HL-60/S4 treated with phorbol 12-myristate 13-acetate at 8.2 ng/mL for 4 days and 3 days (cell line): ENCODE measurements around the gene TFAP2A.

Experiments
- in situ Hi-C: fragments of 300-500 bp; cut with MboI; formaldehyde crosslinking; loops from 2 replicates; pipeline ENCODE4 v1.15.0; 2022; ENCODE audit warnings: low sequenced_read_pairs

TFAP2A gene

GRCh38 chr6:10404107-10404798 is 10.6 kb downstream of the TFAP2A start:
- in situ Hi-C loops, result loop anchor here (25.0 kb wide), 1 partner anchor 367 kb away; no protein-coding TSS in a partner anchor

DNA sequence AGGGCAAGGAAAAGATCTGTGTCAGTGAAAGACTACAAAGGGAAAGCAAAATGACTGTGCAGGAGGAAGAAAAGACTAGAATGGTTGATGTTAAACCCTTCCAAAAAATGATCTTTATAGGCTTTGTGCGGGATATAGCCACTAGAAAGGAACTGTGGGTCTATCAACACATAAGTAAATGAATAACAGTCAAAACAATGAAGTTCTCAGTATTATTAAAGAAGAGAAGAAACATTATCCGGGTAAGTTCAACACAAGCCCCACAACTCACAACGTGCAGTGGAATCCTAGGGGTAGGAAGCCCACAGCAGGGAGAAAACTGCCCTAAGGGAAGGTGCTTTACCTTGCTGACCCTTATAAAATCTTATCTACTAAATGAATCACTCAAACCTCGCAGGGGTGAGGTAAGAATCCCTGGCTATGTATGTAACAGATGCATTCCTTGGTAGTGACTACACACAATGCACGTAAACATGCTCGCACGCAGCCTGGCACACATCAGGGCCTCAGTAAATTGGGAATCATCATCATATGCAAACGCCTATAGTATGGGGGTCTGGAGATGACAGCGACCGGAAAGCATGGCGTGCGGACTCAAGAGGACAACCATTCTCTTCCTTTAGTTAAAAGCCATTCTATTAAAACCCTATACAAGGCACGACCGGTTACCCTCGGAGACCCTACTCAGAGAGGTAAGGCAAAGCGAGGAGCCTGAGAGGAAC is 11.3 kb downstream of the TFAP2A start:
- in situ Hi-C loops, result loop anchor here (25.0 kb wide), 1 partner anchor 366 kb away; no protein-coding TSS in a partner anchor

DNA sequence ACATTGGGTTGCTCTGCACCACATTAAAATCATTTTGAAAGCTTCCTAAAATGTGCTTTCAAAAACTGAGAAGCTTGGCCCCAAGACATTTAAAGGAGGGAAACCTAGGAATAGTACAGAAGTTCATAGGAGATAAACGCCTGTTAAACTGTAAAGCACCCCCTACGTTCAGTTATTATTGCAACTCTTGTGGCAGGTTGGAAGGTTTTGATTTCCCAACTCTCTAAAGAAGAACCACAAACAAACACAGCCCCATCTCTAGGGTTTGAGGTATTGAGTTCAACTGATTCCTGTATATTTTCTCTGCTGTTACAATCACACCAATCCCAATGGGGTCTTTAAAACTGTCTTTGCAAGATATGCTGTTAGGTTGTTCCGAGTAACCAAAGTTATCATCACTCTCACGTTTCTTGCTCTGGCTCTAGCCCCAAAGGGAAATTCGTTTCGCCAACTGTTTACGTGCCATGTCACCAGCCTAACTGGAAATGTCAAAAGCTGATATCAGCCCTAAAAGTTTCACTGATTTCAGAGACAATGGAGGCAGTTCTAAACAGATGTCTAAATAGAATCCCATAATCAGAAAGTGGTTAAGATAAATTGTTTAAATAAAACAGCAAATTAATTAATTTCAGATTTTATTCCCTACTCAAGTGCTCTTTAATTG is 12.1 kb downstream of the TFAP2A start:
- in situ Hi-C loops, result loop anchor here (25.0 kb wide), 1 partner anchor 365 kb away; no protein-coding TSS in a partner anchor

DNA sequence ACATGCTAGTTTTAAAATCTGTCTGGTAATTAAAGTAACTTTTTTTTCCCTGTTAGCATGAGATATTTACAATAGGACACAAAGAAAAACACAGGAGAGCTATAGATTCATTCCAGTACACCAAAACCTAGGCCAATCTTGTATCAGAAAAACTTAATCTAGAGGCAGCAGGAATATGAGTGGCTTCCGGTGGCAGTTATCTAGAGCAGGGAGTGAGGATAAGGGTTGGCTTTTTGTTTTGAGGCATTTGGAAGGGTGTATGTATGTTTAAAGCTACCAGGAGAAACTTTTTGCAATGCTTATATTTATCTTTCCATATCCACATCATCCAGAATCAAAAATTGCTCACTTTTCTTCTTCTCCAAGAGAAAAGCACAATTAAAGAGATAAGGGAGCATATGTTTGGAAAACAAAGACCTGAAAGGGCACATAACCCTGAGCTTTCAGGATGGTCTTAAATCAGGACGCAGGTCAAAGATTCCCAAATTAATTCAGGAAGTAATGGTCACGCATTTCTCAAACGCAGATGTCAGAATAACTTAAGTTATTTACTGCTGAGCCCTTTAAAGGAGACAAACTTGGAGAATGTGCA is 13.1 kb downstream of the TFAP2A start:
- in situ Hi-C loops, result loop anchor here (25.0 kb wide), 1 partner anchor 364 kb away; no protein-coding TSS in a partner anchor

DNA sequence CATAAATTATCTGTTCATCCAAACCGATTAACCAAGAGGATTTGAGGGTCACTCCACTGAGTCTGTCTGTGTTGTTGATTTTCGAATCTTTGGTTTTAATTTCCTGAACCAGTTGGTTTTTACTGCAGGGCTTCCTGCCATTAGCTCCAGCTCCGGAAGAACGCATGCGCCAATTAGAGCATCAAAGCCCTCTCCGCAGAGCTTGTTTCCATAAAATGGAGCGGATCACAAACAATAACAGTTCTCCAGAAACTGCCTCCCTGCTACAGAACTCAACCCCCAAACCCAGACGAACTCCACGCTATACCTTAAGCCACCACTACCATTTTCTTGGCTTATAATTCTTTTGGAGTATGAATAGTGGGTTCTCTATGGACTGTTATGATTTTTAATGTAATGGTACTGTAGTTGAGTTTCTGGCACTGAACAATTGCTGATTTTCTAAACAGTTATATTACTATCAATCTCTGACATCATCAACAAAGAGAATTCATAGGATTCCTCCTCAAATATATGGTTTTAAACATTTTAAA is 13.8 kb downstream of the TFAP2A start:
- in situ Hi-C loops, result loop anchor here (25.0 kb wide), 1 partner anchor 364 kb away; no protein-coding TSS in a partner anchor

DNA sequence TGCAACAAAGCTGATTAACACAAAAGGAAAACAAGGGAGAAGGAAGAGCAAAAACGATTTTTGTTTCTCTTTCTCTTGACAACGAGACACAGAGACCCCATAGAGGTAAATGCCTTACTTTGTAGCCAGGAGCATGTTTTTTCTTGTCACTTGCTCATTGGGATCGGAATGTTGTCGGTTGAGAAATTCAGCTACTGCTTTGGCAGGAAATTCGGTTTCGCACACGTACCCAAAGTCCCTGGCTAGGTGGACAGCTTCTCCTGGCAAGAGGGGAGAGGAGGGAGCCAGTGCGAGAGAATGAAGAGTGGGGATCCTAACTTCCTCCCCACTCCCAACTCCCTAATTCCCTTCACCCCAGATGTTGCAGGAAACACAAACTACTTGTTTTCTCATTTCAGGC is 14.5 kb downstream of the TFAP2A start:
- in situ Hi-C loops, result loop anchor here (25.0 kb wide), 1 partner anchor 363 kb away; no protein-coding TSS in a partner anchor

- in situ Hi-C loops, result no loop called here
Observed at GRCh38 chr6:10399451-10399850, 15.4 kb downstream of the TFAP2A start.

DNA sequence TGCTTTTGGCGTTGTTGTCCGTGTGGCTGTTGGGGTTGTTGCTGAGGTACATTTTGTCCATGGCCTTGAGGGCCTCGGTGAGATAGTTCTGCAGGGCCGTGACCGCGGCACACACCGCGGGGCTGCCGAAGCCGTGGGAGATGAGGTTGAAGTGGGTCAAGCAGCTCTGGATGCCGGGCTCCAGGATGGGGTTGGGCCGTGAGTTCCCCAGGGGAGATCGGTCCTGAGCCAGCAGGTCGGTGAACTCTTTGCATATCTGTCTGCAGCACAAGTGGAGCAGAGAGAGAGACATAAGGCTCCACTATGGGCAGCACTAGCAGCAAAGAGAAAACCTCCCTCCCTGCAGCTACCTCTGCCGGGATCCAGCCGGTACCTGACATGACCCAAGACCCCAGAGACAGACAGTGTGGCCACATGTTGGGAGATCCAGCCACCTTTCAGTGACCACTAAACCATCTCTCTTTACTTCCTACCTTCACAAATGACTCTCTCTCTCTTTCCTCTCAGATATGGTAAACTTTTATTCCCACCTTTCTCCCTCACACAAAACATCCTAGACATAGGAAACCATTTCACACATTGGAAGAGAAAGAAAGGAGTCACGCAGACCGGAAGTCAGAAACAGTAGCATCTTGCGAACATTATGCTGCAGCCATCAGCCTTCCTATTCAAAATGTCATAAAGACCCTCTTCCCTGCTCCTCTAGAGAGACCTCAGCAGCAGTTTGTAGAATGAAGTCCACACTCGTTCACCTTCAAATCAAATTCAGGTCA is 16.2 kb downstream of the TFAP2A start:
- in situ Hi-C loops, result no loop called here

- in situ Hi-C loops, result no loop called here
Observed at GRCh38 chr6:10397756-10398445, 17.0 kb downstream of the TFAP2A start.

DNA sequence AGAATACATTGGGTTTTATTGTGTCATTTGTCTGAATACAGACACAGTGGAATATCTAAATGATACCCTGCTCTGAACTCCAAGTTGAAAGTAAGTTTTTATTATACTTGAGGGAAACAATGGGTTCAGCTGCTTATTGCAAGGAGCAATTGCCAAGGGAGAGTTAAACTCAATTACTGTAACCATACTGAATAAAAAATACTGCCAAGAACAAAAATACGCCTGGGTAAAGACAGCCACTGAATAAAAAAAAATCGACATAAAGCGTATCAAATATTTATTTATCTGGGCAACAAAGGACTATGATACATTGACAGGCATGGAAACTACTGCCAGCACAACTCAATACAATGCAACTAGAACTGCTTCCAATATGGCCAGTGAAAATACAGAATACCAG is 18.1 kb downstream of the TFAP2A start:
- in situ Hi-C loops, result no loop called here

DNA sequence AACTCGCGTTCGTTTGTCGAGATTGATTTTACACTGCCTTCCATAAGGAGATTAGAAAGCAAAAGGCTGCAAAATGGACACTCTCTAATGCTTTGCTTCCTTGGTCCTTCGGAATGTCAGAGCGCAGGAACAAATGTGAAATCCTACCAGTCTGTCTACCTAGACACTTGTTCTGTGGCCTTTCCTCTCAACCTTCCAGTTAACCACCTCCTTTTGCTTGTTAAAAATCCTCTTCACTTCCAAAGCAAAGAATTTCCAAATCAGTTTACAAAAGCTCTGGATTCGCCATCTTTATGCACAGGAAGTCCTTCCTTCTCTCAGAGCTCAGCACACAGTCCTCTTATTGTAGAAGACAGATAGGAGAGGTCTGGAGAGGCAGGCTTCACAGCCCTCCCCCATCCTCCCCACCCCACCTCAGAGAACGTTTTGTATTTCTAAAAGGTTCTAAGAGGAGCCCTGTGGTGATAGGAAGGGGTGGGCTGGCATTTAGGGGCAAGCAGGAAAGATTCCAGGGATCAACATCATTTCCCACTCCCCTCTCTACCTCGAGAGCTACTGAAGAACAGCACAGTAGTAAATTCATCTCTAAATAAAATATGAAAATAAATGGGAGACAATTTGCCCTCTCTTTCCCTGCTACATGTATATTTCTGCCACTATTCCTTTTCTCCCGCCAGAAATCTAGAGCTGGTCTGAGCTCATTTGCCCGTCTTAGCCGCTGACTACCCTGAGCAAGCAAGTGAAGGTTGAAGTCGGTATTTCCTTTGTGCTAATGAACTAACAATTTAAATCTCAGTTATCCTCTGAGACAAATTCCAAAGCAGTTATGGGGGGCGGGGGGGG is 18.9 kb downstream of the TFAP2A start:
- in situ Hi-C loops, result no loop called here

DNA sequence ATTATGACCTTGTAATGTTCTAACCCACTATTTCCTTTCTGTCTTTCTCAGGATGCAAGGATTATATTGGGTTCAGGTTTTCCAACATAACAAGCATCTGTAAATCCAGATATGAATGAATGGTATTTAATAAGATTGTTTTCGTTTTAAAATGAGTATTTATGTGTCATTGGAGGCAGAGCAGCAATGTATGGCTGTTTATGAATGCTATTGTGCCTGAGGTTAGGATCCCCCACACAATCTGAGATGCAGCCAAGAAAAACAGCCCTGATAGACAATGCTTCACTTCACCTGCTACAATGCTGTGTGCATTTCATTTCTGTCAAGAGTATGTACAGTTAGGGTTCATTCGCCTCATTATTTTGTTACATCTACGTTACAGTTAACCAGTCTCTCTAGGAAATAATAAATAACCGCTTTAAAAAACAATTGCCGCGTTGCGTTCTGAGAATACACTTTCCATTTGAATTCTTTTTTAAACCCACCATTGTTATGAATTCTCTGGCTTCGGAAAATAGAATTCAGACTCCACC is 19.6 kb downstream of the TFAP2A start:
- in situ Hi-C loops, result no loop called here

DNA sequence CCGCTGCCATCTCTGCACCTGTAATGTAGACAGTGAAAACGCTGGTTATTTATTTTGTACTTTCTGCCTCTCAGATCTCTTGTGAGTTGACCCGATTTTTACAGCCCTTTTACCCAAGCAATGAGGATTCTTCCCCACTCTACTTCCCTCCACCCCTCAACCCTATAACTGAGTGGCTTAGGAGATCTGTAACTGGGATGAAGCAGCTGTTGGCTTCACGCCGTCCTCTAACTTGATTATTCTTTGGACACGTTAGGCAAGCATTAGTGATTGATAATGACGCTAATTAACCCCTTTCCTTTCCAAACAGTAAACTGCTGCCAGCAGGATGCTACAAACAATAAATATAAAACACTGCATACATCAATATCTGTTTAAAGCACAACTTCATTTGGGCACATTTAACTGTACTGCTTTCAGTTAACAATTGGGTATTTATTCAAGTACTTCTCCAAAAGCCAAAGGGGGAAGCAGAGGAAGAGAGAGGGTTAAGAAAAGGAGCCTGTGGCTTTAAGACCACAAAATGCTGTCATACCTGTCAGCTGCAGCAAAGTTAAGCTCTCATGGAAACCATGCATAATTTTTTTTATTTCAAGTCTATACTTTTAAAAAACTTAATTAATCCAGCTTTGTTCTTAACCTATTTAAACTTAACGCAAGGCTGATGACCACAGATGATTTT is 21.2 kb downstream of the TFAP2A start:
- in situ Hi-C loops, result no loop called here

DNA sequence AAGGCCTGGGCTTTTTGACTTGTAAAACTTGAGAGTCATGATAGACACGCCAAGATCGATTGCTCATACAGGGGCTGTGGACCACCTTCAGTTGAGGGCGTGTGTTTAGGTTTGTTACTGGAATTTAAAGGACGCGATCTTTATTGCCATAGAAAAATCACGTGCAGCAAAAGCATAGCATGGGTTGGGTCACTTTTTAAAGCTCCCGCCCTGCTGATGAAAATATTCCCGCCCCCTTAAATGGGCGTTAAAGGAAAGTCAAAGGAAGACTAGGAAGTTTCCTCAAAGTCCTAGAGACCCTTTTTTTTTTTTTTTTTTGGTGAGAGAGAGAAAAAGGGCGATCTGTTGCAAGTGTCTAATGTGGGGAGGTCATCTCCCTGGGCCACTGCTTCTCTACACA is 23.1 kb downstream of the TFAP2A start:
- in situ Hi-C loops, result no loop called here

GRCh38 chr6:10391299-10391630 is 23.6 kb downstream of the TFAP2A start:
- in situ Hi-C loops, result no loop called here

- in situ Hi-C loops, result no loop called here
Observed at GRCh38 chr6:10390495-10391298, 24.2 kb downstream of the TFAP2A start.
